ENCODE measurements around the gene ZNF8.

DNA sequence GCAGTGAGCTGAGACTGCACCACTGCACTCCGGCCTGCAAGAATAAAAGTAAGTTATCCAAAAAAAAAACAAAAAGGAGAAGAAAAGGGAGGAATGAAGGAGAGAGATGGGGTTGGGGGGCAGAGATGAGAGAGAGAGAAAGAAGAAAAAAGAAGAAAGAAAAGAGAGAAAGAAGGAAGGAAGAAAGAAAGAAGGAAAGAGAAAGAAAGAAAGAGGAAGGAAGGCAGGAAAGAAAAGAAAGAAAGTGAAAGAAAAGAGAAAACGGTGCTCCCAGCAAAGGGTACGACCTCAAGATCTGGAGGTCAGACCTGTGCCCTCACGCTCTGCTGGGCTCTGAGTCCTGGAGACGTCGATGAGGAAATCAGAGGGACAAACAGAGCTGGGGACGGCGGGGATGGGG is 70.8 kb downstream of the ZNF8 start:
- no peak for TF ChIP-seq CTCF (conservative IDR thresholded peaks at IDR 0.05; ENCODE audit: low read depth, low read length)
- TF ChIP-seq, protein P1, sequence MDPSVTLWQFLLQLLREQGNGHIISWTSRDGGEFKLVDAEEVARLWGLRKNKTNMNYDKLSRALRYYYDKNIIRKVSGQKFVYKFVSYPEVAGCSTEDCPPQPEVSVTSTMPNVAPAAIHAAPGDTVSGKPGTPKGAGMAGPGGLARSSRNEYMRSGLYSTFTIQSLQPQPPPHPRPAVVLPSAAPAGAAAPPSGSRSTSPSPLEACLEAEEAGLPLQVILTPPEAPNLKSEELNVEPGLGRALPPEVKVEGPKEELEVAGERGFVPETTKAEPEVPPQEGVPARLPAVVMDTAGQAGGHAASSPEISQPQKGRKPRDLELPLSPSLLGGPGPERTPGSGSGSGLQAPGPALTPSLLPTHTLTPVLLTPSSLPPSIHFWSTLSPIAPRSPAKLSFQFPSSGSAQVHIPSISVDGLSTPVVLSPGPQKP (IDR thresholded peaks at IDR 0.05; ENCODE audit: borderline replicate concordance, low read depth, low read length), result no peak
- no peak for TF ChIP-seq CEBPB (IDR thresholded peaks at IDR 0.05; ENCODE audit: low read depth, low read length)
- no peak for TF ChIP-seq POLR2A (IDR thresholded peaks at IDR 0.05; ENCODE audit: low read depth, low read length)
- no peak for TF ChIP-seq FOS (IDR thresholded peaks at IDR 0.05; ENCODE audit: low read depth, low read length)
- TF ChIP-seq RAD21 (IDR thresholded peaks at IDR 0.05; ENCODE audit: low read length), result no peak
- no peak for TF ChIP-seq BHLHE40 (IDR thresholded peaks at IDR 0.05; ENCODE audit: low read depth, low read length)
- no peak for TF ChIP-seq RCOR1 (IDR thresholded peaks at IDR 0.05; ENCODE audit: insufficient replicate concordance, low read length)
- no peak for TF ChIP-seq MAZ (IDR thresholded peaks at IDR 0.05; ENCODE audit: borderline replicate concordance, low read depth, low read length)
- TF ChIP-seq MXI1 (IDR thresholded peaks at IDR 0.05; ENCODE audit: borderline replicate concordance, low read depth, low read length), result no peak
- TF ChIP-seq SMC3 (IDR thresholded peaks at IDR 0.05; ENCODE audit: low read depth, low read length), result no peak
